Mucosa of descending colon (tissue), 3 donors: Measurements from ENCODE around the gene VARS1. TPM values are rescaled to one million over a fixed set of nuclear protein-coding genes. Genes with fewer than 3 reads are reported as not detected.
"Not testable (repeated sequence)": the region's sequence is repeated elsewhere in the genome, so short reads cannot be mapped to it uniquely, and the experiment has no call there.

Experiments
- ATAC-seq: fragments of 200-7000 bp; cut with Tn5 transposase; one replicate; pipeline ENCODE4 v1.9.1; 2020; ENCODE audit warnings: mild to moderate bottlenecking, moderate library complexity
- DNase-seq, 3 donors: peaks; one replicate each; pipeline ENCODE4 v3.0.0-alpha.2; 2020
- H3K36me3 ChIP-seq: fragments of 200-600 bp; one replicate; pipeline ENCODE4 v1.8.0; 2021; ENCODE audit warnings: low read depth, mild to moderate bottlenecking
- H3K4me1 ChIP-seq: fragments of 200-600 bp; one replicate; pipeline ENCODE4 v1.8.0; 2021; ENCODE audit warnings: low read depth, mild to moderate bottlenecking
- H3K4me3 ChIP-seq: fragments of 200-600 bp; one replicate; pipeline ENCODE4 v1.8.0; 2021; ENCODE audit warnings: mild to moderate bottlenecking
- H3K9me3 ChIP-seq: fragments of 200-600 bp; one replicate; pipeline ENCODE4 v1.8.0; 2021; ENCODE audit warnings: mild to moderate bottlenecking
- intact Hi-C, 2 donors: fragments of 100-400 bp; cut with DNase I in 1 of 2; cut with micrococcal nuclease in 1 of 2; formaldehyde crosslinking; loops; one replicate each; pipeline versions ENCODE4 v1.11.0 to v1.11.1; 2022; cut with DNase I, micrococcal nuclease
- total RNA-seq, 3 donors: library from RNA; stranded (reverse); fragmentation: NEBNext Ultra II Directional in 2 of 3; extraction: Animal tissue kit (Norgen Biotek cat#: 25700) in 2 of 3; gene quantifications; one replicate each; pipeline versions ENCODE4 v1.2.1 to v1.2.4, GENCODE V29; 2021 to 2023
- TF ChIP-seq, protein P1 (sequence below): fragments of 200-600 bp; IDR thresholded peaks from one replicate; pipeline ENCODE4 v1.8.0; 2022; ENCODE audit warnings: antibody characterized with exemption, mild to moderate bottlenecking
- donor health status: DM: no; HTN: no; CAD: no; lungs with moderate emphysema.
- donor health status: DM: no; HTN: no; CAD: no.
- donor health status: DM: no; HTN: yes; CAD: no.

The VARS1 gene
- total RNA-seq, 3 donors from 2014 or later, result 41.7 to 65.8 (median 45.0) TPM

DNA sequence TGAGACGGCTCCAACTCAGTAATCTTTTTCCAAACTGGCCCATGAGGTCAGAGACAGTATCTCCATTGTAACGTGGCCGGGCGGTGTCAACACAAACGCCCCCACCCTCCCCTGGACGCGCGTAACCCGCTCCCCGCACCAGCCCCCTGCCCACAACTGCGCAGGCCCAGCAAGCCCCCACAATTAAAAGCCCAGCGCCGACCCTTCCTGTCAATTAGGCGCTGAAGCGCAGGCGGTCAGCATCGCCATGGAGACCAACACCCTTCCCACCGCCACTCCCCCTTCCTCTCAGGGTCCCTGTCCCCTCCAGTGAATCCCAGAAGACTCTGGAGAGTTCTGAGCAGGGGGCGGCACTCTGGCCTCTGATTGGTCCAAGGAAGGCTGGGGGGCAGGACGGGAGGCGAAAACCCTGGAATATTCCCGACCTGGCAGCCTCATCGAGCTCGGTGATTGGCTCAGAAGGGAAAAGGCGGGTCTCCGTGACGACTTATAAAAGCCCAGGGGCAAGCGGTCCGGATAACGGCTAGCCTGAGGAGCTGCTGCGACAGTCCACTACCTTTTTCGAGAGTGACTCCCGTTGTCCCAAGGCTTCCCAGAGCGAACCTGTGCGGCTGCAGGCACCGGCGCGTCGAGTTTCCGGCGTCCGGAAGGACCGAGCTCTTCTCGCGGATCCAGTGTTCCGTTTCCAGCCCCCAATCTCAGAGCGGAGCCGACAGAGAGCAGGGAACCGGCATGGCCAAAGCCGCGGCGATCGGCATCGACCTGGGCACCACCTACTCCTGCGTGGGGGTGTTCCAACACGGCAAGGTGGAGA, 19.7 kb upstream of the VARS1 start, which contains the start of the genes HSPA1A and HSPA1L:
TSS of gene HSPA1A (plus strand) at position 519 of the 814 bp plus-strand sequence. CDS start at position 733, 214 bp downstream.
TSS of gene HSPA1L (minus strand) at position 259 of the 814 bp plus-strand sequence. CDS start 3,311 bp downstream, outside the sequence.
- no peaks in the 10 kb centered on the region for H3K36me3 ChIP-seq
- H3K4me1 ChIP-seq, result peaks cover 31% of the 10 kb centered on the region
- intact Hi-C loops, result no loop called here
- no peaks in the 10 kb centered on the region for H3K9me3 ChIP-seq
- peak; percentile 82 for ATAC-seq
- peak; percentile 93 to 95 (median 95) for DNase-seq
- TF ChIP-seq, protein P1, sequence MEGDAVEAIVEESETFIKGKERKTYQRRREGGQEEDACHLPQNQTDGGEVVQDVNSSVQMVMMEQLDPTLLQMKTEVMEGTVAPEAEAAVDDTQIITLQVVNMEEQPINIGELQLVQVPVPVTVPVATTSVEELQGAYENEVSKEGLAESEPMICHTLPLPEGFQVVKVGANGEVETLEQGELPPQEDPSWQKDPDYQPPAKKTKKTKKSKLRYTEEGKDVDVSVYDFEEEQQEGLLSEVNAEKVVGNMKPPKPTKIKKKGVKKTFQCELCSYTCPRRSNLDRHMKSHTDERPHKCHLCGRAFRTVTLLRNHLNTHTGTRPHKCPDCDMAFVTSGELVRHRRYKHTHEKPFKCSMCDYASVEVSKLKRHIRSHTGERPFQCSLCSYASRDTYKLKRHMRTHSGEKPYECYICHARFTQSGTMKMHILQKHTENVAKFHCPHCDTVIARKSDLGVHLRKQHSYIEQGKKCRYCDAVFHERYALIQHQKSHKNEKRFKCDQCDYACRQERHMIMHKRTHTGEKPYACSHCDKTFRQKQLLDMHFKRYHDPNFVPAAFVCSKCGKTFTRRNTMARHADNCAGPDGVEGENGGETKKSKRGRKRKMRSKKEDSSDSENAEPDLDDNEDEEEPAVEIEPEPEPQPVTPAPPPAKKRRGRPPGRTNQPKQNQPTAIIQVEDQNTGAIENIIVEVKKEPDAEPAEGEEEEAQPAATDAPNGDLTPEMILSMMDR, result no peak
- peak within 1 kb of the TSS; percentile 0 for H3K4me3 ChIP-seq

DNA sequence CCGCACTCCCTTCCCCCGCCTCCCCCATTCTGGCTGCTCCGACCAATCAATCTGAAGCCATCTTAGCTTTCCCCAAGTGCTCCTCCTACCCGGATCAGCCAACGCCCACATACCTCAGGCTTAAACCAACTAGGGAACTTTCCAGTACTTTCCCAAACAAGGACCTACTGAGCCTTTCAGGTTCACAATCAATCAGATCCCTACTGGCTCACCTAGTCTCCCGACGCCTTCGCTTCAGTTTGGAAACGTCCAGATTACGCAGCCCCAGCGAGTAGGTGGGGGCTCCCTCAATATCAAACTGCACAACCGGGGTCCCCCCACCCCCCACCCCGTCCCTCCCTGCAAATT, 19.1 kb upstream of the VARS1 start:
- no peaks in the 10 kb centered on the region for H3K9me3 ChIP-seq
- intact Hi-C loops, result no loop called here
- DNase-seq, result peak; percentile 93 to 97 (median 96)
- peak; percentile 87 for ATAC-seq
- peaks cover 26% of the 10 kb centered on the region for H3K4me1 ChIP-seq
- no peaks in the 10 kb centered on the region for H3K36me3 ChIP-seq
- TF ChIP-seq, protein P1, result no peak
- peak overlapping the region; percentile 0 for H3K4me3 ChIP-seq

DNA sequence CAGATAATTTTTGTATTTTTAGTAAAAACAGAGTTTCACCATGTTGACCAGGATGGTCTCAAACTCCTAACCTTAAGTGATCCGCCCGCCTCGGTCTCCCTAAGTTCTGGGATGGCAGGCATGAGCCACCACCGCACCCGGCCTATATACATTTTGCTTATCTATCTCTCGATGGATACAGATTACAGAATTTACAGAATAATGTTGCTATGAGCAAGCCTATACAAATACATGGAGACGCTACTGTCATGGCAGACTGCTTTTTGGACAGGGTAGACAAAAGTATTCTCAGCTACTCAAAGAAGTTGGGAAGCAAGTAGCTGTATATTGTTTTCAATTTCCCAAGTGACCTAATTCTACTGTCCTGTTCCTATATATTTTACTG, 17.9 kb upstream of the VARS1 start:
- Histone ChIP-seq H3K9me3 (no peaks in the 10 kb centered on the region), H3K4me1 (peaks cover 15% of the 10 kb centered on the region), H3K36me3 (no peaks in the 10 kb centered on the region), H3K4me3 (no peak overlapping the region)
- TF ChIP-seq, protein P1, result no peak
- peak in 1 of 3 donors; percentile 38 for DNase-seq
- ATAC-seq, result no peak
- intact Hi-C loops, result no loop called here

DNA sequence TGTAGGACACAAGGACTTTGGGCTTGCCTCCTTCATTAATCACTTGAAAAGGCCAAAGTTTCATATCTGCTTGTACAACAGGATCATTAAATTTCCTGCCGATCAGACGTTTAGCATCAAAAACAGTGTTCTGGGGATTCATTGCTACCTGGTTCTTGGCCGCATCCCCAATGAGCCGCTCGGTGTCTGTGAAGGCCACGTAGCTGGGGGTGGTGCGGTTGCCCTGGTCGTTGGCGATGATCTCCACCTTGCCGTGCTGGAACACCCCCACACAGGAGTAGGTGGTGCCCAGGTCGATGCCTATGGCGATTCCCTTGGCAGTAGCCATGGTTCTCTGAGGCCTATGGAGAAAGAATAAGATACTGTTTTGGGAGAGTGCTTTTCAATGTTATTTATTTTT, 16.1 kb upstream of the VARS1 start:
- Histone ChIP-seq H3K4me3 (no peak overlapping the region), H3K4me1 (peaks cover 8% of the 10 kb centered on the region), H3K9me3 (no peaks in the 10 kb centered on the region), H3K36me3 (no peaks in the 10 kb centered on the region)
- ATAC-seq (no peak), DNase-seq (no peak)
- TF ChIP-seq, protein P1, result no peak
- intact Hi-C loops, result no loop called here

DNA sequence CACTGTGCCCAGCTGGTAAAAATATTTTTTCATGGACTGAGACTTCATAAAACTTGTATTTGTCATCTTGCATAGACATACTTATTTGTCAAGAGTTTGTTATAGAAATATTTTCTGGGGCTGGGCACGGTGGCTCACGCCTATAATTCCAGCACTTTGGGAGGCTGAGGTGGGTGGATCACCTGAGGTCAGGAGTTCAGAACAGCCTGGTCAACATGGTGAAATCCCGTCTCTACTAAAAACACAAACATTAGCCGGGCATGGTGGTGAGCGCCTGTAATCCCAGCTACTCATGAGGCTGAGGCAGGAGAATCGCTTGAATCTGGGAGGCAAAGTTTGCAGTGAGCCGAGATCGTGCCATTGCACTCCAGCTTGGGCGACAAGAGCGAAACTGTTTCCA, 13.0 kb upstream of the VARS1 start:
- intact Hi-C loops, H3K4me3 ChIP-seq, ATAC-seq, H3K36me3 ChIP-seq, DNase-seq, H3K9me3 ChIP-seq: not testable (repeated sequence)
- peaks cover 13% of the 10 kb centered on the region for H3K4me1 ChIP-seq

DNA sequence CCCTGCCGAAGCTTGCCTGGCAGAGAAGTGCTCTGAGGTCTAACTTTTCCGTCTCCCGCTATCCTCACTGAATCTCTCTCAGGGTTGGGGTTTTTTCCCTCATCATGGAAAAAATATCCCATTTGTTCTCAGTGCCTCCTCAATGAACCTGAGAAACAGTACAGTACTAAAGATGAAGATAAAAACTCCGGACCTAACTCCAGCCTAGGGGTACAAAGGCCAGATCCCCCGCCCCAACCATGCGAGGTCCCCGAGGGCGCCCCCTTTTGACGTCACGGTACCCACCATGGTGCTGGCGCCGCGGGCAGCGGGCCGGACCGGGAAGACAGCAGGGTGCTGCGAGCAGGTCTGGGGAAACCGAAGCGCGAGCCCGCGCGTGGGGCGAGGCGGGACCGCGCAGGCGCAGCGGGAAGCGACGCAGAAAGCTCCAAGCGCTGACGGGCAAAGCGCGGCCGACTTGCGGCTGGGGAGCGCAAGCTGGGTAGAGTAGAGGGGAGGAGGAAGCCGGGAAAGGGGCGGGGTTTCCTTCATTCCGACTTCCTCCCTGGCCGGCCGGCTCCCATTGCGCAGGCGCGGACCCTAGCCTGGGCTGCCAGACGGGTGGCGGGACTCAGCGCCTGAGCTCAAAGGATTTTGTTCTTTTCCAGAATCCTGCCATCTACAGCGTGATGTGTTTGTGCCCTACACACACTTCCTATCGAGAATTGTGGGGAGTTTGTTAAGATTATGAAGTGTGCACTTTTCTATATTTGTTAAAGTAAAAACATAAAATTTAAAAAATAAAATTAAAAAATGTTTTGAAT, 11.1 kb upstream of the VARS1 start, which contains the start of gene LSM2:
TSS of gene LSM2 (minus strand) at position 497 of the 803 bp plus-strand sequence. CDS start at position 288, 209 bp downstream.
- DNase-seq, result peak; percentile 97 to 98 (median 98)
- peak within 1 kb of the TSS; percentile 23 for H3K4me3 ChIP-seq
- TF ChIP-seq, protein P1, result peak; percentile 19

More for the DNA sequence above, 11.1 kb upstream of the VARS1 start, which contains the start of gene LSM2:
- H3K9me3 ChIP-seq, result no peaks in the 10 kb centered on the region
- peak; percentile 100 for ATAC-seq
- H3K4me1 ChIP-seq, result peaks cover 8% of the 10 kb centered on the region
- intact Hi-C loops, result no loop called here
- no peaks in the 10 kb centered on the region for H3K36me3 ChIP-seq
